Naive thymus-derived CD8-positive, alpha-beta T cell (primary cell): ENCODE data around the gene NTM. TPM values are rescaled to one million over a fixed set of nuclear protein-coding genes. Genes with fewer than 3 reads are reported as not detected.
"Not testable (repeated sequence)": the region's sequence is repeated elsewhere in the genome, so short reads cannot be mapped to it uniquely, and the experiment has no call there.

Experiments
- ATAC-seq, 2 donors: fragments of 150-1000 bp; cut with Tn5 transposase in 1 of 2; sonication (Bioruptor Pico), chemical (Tn5 transposase) in 1 of 2; 1 replicate in 1 of 2; 2 replicates in 1 of 2; pipeline ENCODE4 v1.10.0; 2021; ENCODE audit warnings: mild to moderate bottlenecking in 2 of 2, moderate library complexity in 2 of 2
- POLR2A ChIA-PET: fragments of 350-600 bp; sonication (Branson Sonifier 250); formaldehyde crosslinking; loops from one replicate; lab custom pipeline; 2021; ENCODE audit warnings: antibody characterized with exemption; lab: Charles Lee
- DNase-seq, 10 donors: peaks; one replicate each; pipeline versions ENCODE4 v3.0.0 to v3.0.0-alpha.2; 2020 to 2022
- H3K27ac Mint-ChIP-seq, 10 donors: one replicate each; pipeline ENCODE4 v1.8.0; 2020 to 2022; ENCODE audit warnings: mild to moderate bottlenecking in 10 of 10, mixed read lengths in 10 of 10, moderate library complexity in 4 of 10, inconsistent platforms in 1 of 10
- H3K27me3 Mint-ChIP-seq, 5 donors: one replicate each; pipeline ENCODE4 v1.8.0; 2021 to 2022; ENCODE audit warnings: mixed read lengths in 5 of 5
- H3K36me3 Mint-ChIP-seq, 3 donors: one replicate each; pipeline ENCODE4 v1.8.0; 2020 to 2022; ENCODE audit warnings: mixed read lengths in 3 of 3, mild to moderate bottlenecking in 2 of 3, inconsistent platforms in 1 of 3
- H3K4me1 Mint-ChIP-seq, 4 donors: one replicate each; pipeline ENCODE4 v1.8.0; 2021 to 2022; ENCODE audit warnings: mixed read lengths in 4 of 4
- H3K4me3 Mint-ChIP-seq, 10 donors: one replicate each; pipeline ENCODE4 v1.8.0; 2020 to 2022; ENCODE audit warnings: mild to moderate bottlenecking in 10 of 10, mixed read lengths in 10 of 10, moderate library complexity in 6 of 10, inconsistent platforms in 1 of 10
- H3K9me3 Mint-ChIP-seq, 9 donors: one replicate each; pipeline ENCODE4 v1.8.0; 2020 to 2022; ENCODE audit warnings: mixed read lengths in 9 of 9, mild to moderate bottlenecking in 3 of 9, inconsistent platforms in 1 of 9, moderate library complexity in 1 of 9
- polyA plus RNA-seq, 3 donors: library from polyadenylated mRNA; unstranded; fragments of 300-500 nt; fragmentation: Illumina TruSeq; gene quantifications; one replicate each; pipeline ENCODE4 v1.2.3, GENCODE V29; 2021
- total RNA-seq, 8 experiments: library from RNA in 2 of 8; stranded (reverse) in 2 of 8; gene quantifications; one replicate each; pipeline ENCODE4 v1.2.3 and lab custom pipeline; 2021 to 2026

The NTM gene
- total and polyA plus RNA-seq, 5 experiments from 2014 or later: not detected

DNA sequence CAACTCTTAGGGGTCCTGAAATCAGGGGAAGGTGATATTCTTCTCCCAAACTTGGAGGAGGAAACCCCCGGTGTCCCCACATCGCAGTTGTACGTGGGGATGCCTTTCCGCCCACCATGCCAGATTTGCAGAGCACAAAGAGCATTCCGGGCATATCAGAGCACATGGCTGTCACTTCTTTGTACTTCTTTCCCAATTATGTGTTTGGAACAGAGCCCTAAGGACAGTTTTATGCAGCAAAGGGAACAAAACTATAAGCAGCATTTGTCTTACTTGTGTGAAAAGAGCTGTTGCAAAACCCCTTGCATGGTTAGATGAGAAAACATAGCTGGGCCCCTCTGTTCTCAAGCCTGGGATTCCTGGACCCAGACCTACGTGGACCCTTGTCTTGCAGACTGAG, 41.2 kb downstream of the NTM start:
- no peak overlapping the region for H3K27ac Mint-ChIP-seq
- H3K27me3 Mint-ChIP-seq: peaks cover 0 to 10% (median 0%) of the 10 kb centered on the region in 5 donors
- H3K4me3 Mint-ChIP-seq: no peak overlapping the region
- POLR2A ChIA-PET: no interaction called here
- peaks cover 0 to 1% (median 0%) of the 10 kb centered on the region in 3 donors for H3K36me3 Mint-ChIP-seq
- ATAC-seq (no peak), DNase-seq (no peak)
- peaks cover 0 to 2% (median 0%) of the 10 kb centered on the region in 9 donors for H3K9me3 Mint-ChIP-seq
- no peaks in the 10 kb centered on the region for H3K4me1 Mint-ChIP-seq

DNA sequence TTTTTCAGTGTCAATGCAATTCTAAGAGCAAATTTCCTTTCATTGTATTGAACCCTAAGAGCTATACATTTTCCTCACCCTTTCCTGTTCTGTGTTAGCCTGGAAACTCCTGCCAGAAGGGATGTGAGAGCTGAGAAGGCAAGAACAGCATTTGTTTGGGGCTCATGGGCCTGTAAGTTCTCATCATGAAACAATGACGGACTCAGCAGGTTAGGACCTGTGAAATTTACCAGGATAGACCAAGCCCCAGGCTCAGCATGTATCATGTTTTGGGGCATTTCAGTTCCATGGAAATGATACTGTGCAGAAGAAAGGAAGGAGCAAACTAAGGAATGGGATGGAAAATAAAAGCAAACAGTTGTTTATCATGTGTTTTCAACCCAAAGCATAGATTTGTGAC, 41.6 kb downstream of the NTM start:
- H3K4me1 Mint-ChIP-seq: no peaks in the 10 kb centered on the region
- no peak overlapping the region for H3K4me3 Mint-ChIP-seq
- ATAC-seq (no peak), DNase-seq (no peak)
- peaks cover 0 to 1% (median 0%) of the 10 kb centered on the region in 3 donors for H3K36me3 Mint-ChIP-seq
- POLR2A ChIA-PET: no interaction called here
- no peak overlapping the region for H3K27ac Mint-ChIP-seq
- H3K27me3 Mint-ChIP-seq: peaks cover 0 to 8% (median 0%) of the 10 kb centered on the region in 5 donors
- peaks cover 0 to 2% (median 0%) of the 10 kb centered on the region in 9 donors for H3K9me3 Mint-ChIP-seq

DNA sequence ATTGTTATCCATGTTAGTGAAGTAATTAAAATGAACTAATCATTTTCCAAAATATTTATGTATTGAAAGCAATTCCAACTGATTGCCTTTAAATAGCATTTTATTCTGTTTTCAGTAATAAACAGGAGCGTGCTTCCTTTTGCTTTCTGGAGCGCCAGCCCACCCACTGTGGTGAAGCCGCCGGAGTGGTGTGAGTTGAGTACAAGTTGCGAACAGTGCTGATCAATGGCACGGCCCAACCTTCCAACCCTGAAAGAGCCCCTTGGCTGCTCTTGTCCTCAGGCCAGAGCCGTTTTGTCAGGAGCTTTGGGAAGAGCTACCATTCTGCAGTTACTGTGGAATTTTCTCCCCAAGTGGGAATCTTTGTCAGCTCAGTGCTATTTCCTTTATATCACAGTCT, 42.8 kb downstream of the NTM start:
- no peak overlapping the region for H3K27ac Mint-ChIP-seq
- no peaks in the 10 kb centered on the region for H3K4me1 Mint-ChIP-seq
- peaks cover 0 to 2% (median 0%) of the 10 kb centered on the region in 9 donors for H3K9me3 Mint-ChIP-seq
- peaks cover 0 to 1% (median 0%) of the 10 kb centered on the region in 3 donors for H3K36me3 Mint-ChIP-seq
- ATAC-seq: no peak
- H3K4me3 Mint-ChIP-seq: no peak overlapping the region
- peaks cover 0 to 4% (median 0%) of the 10 kb centered on the region in 5 donors for H3K27me3 Mint-ChIP-seq
- DNase-seq: no peak
- POLR2A ChIA-PET: no interaction called here

DNA sequence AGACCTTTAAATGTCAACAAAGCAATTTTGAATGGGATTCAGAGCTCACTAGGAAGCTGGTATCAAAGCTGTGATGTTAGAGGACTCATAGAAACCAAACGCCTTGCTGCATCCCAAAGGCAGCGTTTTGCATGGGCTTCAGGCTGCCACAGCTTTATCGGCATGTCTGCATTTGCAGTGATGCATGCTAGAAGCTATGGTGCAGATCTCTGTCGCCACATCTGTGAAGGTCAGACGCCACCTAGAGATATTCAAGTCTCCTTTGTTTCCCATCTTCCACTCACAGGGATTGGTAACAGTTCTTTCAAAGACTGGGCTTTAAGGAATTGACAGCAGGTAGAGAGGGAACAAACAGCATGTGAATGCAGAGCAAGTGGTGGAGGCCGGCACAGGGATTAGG, 47.8 kb downstream of the NTM start:
- Mint-ChIP-seq H3K4me3 (no peak overlapping the region), H3K4me1 (no peaks in the 10 kb centered on the region), H3K36me3 (peaks cover 0 to under 1% (median 0%) of the 10 kb centered on the region in 3 donors), H3K27me3 (no peaks in the 10 kb centered on the region), H3K27ac (no peak overlapping the region), H3K9me3 (peaks cover 0 to 4% (median 0%) of the 10 kb centered on the region in 9 donors)
- no peak for ATAC-seq
- DNase-seq: no peak
- POLR2A ChIA-PET: no interaction called here

GRCh38 chr11:131421066-131421855, 50.8 kb downstream of the NTM start:
- DNase-seq (no peak), ATAC-seq (no peak)
- Mint-ChIP-seq H3K4me1 (no peaks in the 10 kb centered on the region), H3K4me3 (no peak overlapping the region), H3K9me3 (peaks cover 0 to 3% (median 0%) of the 10 kb centered on the region in 9 donors), H3K27ac (no peak overlapping the region), H3K27me3 (peaks cover 0 to 3% (median 0%) of the 10 kb centered on the region in 5 donors), H3K36me3 (no peaks in the 10 kb centered on the region)
- POLR2A ChIA-PET: no interaction called here

GRCh38 chr11:131422029-131422428, 51.6 kb downstream of the NTM start:
- Mint-ChIP-seq H3K9me3 (peaks cover 0 to 3% (median 0%) of the 10 kb centered on the region in 9 donors), H3K4me1 (no peaks in the 10 kb centered on the region), H3K36me3 (no peaks in the 10 kb centered on the region), H3K27ac (no peak overlapping the region), H3K4me3 (no peak overlapping the region), H3K27me3 (peaks cover 0 to 3% (median 0%) of the 10 kb centered on the region in 5 donors)
- no peak for DNase-seq
- ATAC-seq: no peak
- POLR2A ChIA-PET: no interaction called here

DNA sequence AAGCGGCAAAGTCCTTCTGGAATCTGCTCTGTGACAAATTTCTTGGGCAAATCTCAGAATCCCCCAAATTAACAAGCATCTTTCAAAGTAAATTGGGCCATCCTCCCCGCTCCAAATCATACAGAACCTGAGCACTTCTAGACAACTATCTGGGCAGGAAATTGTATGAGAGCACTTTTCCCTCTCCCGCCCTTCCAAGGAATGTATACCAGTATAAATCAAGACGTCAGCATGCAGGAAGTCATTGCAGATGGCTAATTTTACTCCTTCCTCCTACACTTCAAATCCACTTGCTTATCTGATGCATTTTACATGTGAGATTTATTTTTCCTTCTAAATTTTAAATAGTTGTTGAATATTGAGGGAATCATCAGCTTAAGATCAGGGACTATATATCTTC, 52.1 kb downstream of the NTM start:
- Mint-ChIP-seq H3K4me1 (no peaks in the 10 kb centered on the region), H3K27ac (no peak overlapping the region), H3K36me3 (no peaks in the 10 kb centered on the region), H3K9me3 (peaks cover 0 to 3% (median 0%) of the 10 kb centered on the region in 9 donors), H3K27me3 (peaks cover 0 to 3% (median 1%) of the 10 kb centered on the region in 5 donors), H3K4me3 (no peak overlapping the region)
- POLR2A ChIA-PET: no interaction called here
- DNase-seq (no peak), ATAC-seq (no peak)

- DNase-seq (no peak), ATAC-seq (no peak)
- Mint-ChIP-seq H3K27ac (no peak overlapping the region), H3K9me3 (peaks cover 0 to 11% (median 2%) of the 10 kb centered on the region in 9 donors), H3K27me3 (peaks cover 0 to 11% (median 1%) of the 10 kb centered on the region in 5 donors), H3K36me3 (no peaks in the 10 kb centered on the region), H3K4me1 (no peaks in the 10 kb centered on the region), H3K4me3 (no peak overlapping the region)
- POLR2A ChIA-PET: no interaction called here
Measured at GRCh38 chr11:131423688-131424087, 53.3 kb downstream of the NTM start.

DNA sequence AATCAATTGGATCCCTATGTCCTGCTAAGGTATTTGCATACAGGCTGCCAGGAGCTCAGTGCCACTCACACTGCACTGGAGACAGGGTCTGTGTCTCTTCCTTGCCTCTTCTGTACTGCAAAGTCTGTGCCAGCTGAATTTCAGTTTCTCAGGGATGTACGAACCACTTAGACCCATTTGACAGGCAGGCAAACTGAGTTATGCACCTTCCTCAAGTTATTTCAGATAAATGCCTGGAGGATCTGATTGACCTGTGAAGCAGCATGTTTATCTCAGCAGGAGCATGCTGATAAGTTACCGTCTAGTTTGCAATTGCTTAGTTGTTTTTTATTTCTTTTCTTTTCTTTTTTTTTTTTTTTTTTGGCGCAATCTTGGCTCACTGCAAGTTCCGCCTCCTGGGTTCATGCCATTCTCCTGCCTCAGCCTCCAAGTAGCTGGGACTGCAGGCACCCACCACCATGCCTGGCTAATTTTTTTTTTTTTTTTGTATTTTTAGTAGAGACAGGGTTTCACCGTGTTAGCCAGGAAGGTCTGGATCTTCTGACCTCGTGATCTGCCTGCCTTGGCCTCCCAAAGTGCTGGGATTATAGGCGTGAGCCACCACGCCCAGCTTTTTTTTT, 54.0 kb downstream of the NTM start:
- POLR2A ChIA-PET, H3K4me3 Mint-ChIP-seq, DNase-seq, ATAC-seq, H3K36me3 Mint-ChIP-seq, H3K27ac Mint-ChIP-seq, H3K4me1 Mint-ChIP-seq: not testable (repeated sequence)
- Mint-ChIP-seq H3K9me3 (peaks cover 0 to 12% (median 2%) of the 10 kb centered on the region in 9 donors), H3K27me3 (peaks cover 0 to 11% (median 1%) of the 10 kb centered on the region in 5 donors)

- DNase-seq (no peak), ATAC-seq (no peak)
- no peak overlapping the region for H3K4me3 Mint-ChIP-seq
- no peaks in the 10 kb centered on the region for H3K36me3 Mint-ChIP-seq
- peaks cover 0 to 11% (median 1%) of the 10 kb centered on the region in 5 donors for H3K27me3 Mint-ChIP-seq
- no peak overlapping the region for H3K27ac Mint-ChIP-seq
- H3K4me1 Mint-ChIP-seq: no peaks in the 10 kb centered on the region
- POLR2A ChIA-PET: no interaction called here
- peaks cover 0 to 12% (median 3%) of the 10 kb centered on the region in 9 donors for H3K9me3 Mint-ChIP-seq
Measured at GRCh38 chr11:131425285-131425684, 54.9 kb downstream of the NTM start.

- no peak for DNase-seq
- H3K4me1 Mint-ChIP-seq: no peaks in the 10 kb centered on the region
- H3K9me3 Mint-ChIP-seq: peaks cover 0 to 12% (median 3%) of the 10 kb centered on the region in 9 donors
- no peaks in the 10 kb centered on the region for H3K36me3 Mint-ChIP-seq
- POLR2A ChIA-PET: no interaction called here
- H3K4me3 Mint-ChIP-seq: no peak overlapping the region
- peaks cover 0 to 13% (median 1%) of the 10 kb centered on the region in 5 donors for H3K27me3 Mint-ChIP-seq
- H3K27ac Mint-ChIP-seq: no peak overlapping the region
- ATAC-seq: no peak
Measured at GRCh38 chr11:131428853-131429252, 58.4 kb downstream of the NTM start.

DNA sequence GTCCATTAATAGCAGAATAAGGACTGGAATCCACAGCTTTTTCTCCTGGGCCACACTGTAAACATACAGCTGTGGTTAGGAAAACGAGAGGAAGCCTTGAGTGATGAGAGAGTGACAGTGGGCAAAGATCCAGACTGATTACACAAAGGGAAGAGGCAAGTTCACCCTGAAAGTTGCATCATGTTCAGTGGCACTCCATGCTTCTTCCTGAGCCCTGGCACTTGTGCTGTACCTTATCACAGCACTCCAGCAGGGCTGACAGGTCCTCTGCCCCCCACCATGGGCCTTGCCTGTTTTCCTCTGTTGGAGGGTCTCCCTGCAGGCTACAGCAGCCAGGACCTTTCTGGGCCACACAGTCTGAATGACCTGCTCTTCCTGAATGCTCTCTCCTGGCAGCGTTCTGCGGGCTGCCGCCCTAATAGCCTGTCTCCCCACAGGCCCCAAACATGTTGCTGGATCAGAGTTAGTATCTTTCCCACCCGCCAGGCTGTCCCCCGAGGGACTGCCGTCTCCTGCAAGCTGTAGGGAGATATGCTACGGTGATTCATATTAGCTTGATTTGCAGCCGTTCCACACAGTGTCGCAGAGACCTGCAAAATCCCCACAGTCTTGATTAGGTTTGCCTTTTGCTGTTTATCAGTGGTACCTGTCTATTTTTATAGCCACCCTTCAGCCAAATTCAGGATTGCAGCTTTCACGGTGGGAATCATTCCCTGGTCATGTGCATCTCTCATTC, 60.2 kb downstream of the NTM start:
- Mint-ChIP-seq H3K36me3 (no peaks in the 10 kb centered on the region), H3K27ac (no peak overlapping the region), H3K4me3 (peak overlapping the region in 1 of 10 donors; percentile 33), H3K9me3 (peaks cover 0 to 12% (median 7%) of the 10 kb centered on the region in 9 donors), H3K27me3 (peaks cover 0 to 13% (median 0%) of the 10 kb centered on the region in 5 donors), H3K4me1 (no peaks in the 10 kb centered on the region)
- ATAC-seq: no peak
- no peak for DNase-seq
- POLR2A ChIA-PET: no interaction called here
